Stimulated activated CD8-positive, alpha-beta memory T cell treated with anti-CD3 and anti-CD28 coated beads, Interleukin-12 subunit alpha, Interleukin-12 subunit beta, amount 100 ng/mL, for 24 hours (primary cell): ENCODE results near the gene TFEC.
"Not testable (repeated sequence)": the region's sequence is repeated elsewhere in the genome, so short reads cannot be mapped to it uniquely, and the experiment has no call there.

Experiments
- DNase-seq: peaks from one replicate; pipeline ENCODE4 v3.0.0-alpha.2; 2020; ENCODE audit errors: extremely low read depth

TFEC gene

GRCh38 chr7:116030651-116031276 lies at the start of gene TFEC:
Gene TFEC, minus strand, starts transcription at chr7:116030763. Its CDS starts 46,322 bp downstream, at chr7:115984441.
- DNase-seq: no peak

- DNase-seq: no peak
Measured at GRCh38 chr7:116075351-116076145, 45.0 kb upstream of the TFEC start.

GRCh38 chr7:116071629-116072028 lies 41.1 kb upstream of the TFEC start:
- DNase-seq: no peak

- DNase-seq: no peak
Measured at GRCh38 chr7:116064179-116064578, 33.6 kb upstream of the TFEC start.

GRCh38 chr7:116062666-116063065 lies 32.1 kb upstream of the TFEC start:
- no peak for DNase-seq

- DNase-seq: no peak
Measured at GRCh38 chr7:116052006-116052405, 21.4 kb upstream of the TFEC start.

- DNase-seq: not testable (repeated sequence)
Measured at GRCh38 chr7:116047261-116047660, 16.7 kb upstream of the TFEC start.

GRCh38 chr7:116045532-116045931 lies 15.0 kb upstream of the TFEC start:
- DNase-seq: no peak

- no peak for DNase-seq
Measured at GRCh38 chr7:116041615-116042014, 11.1 kb upstream of the TFEC start.

- DNase-seq: no peak
Measured at GRCh38 chr7:116037401-116037800, 6.8 kb upstream of the TFEC start.

- no peak for DNase-seq
Measured at GRCh38 chr7:116034411-116034810, 3.8 kb upstream of the TFEC start.

- no peak for DNase-seq
Measured at GRCh38 chr7:116032886-116033285, 2.3 kb upstream of the TFEC start.

- no peak for DNase-seq
Measured at GRCh38 chr7:116028787-116029186, 1.8 kb downstream of the TFEC start.

GRCh38 chr7:116027786-116028185 lies 2.8 kb downstream of the TFEC start:
- no peak for DNase-seq

- no peak for DNase-seq
Measured at GRCh38 chr7:116024826-116025809, 5.4 kb downstream of the TFEC start.

- DNase-seq: no peak
Measured at GRCh38 chr7:116021237-116021636, 9.3 kb downstream of the TFEC start.

- DNase-seq: no peak
Measured at GRCh38 chr7:116018731-116019130, 11.8 kb downstream of the TFEC start.

GRCh38 chr7:116013675-116014074 lies 16.9 kb downstream of the TFEC start:
- DNase-seq: no peak

- no peak for DNase-seq
Measured at GRCh38 chr7:116011584-116011983, 19.0 kb downstream of the TFEC start.

GRCh38 chr7:116004762-116005161 lies 25.8 kb downstream of the TFEC start:
- DNase-seq: not testable (repeated sequence)

- DNase-seq: no peak
Measured at GRCh38 chr7:115997221-115997620, 33.3 kb downstream of the TFEC start.

GRCh38 chr7:115995701-115996100 lies 34.9 kb downstream of the TFEC start:
- DNase-seq: no peak
